GM12891 (cell line): Measurements from ENCODE around the gene FRMPD4.

Experiments
- DNase-seq: peaks from one replicate; pipeline ENCODE4 v3.0.0; 2011; ENCODE audit warnings: low spot score; ENCODE audit not compliant: insufficient read length
- FAIRE-seq: peaks from 2 replicates; lab custom pipeline; 2011; peaks lifted over from hg19 to GRCh38; lab: Jason Lieb, UNC
- PAX5 ChIP-seq: IDR thresholded peaks from 2 replicates; pipeline ENCODE4 v1.6.1; 2011; ENCODE audit warnings: low read length, moderate library complexity, mild to moderate bottlenecking; ENCODE audit not compliant: insufficient read depth, severe bottlenecking
- POLR2A ChIP-seq: IDR thresholded peaks from 2 replicates; pipeline ENCODE4 v1.6.1; 2011; ENCODE audit warnings: low read depth, low read length, control low read depth
- POLR2AphosphoS5 ChIP-seq: IDR thresholded peaks from 2 replicates; pipeline ENCODE4 v1.6.1; 2011; ENCODE audit warnings: low read depth, low read length, control low read depth
- POU2F2 ChIP-seq: IDR thresholded peaks from 2 replicates; pipeline ENCODE4 v1.6.1; 2011; ENCODE audit warnings: low read depth, mild to moderate bottlenecking, control low read depth, low read length, moderate library complexity
- SPI1 ChIP-seq: IDR thresholded peaks from 2 replicates; pipeline ENCODE4 v1.6.1; 2011; ENCODE audit warnings: low read depth, low read length, control low read depth
- TAF1 ChIP-seq: IDR thresholded peaks from 2 replicates; pipeline ENCODE4 v1.6.1; 2011; ENCODE audit warnings: low read depth, low read length, control low read depth

FRMPD4 gene

DNA sequence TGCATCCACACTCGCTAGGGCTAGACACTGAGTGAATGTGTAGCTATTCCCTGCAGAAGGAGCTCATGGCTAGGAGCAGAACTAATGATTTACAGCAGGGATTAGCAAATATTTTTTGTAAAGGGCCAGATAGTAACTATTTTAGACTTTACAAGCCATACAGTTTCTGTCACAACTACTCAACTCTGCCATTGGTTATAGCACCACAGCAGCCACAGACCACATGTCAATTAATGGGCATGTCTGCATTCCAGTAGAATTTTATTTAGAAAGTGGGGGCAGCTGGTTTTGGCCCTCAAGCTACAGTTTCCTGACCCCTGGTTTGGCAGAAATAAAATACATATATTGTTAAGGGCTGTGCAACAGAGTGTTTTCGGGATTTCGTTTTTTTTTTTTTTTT lies 192.6 kb downstream of the FRMPD4 start:
- DNase-seq (no peak), FAIRE-seq (no peak)
- TF ChIP-seq SPI1 (no peak), POU2F2 (no peak), PAX5 (no peak), POLR2AphosphoS5 (no peak), POLR2A (no peak), TAF1 (no peak)

DNA sequence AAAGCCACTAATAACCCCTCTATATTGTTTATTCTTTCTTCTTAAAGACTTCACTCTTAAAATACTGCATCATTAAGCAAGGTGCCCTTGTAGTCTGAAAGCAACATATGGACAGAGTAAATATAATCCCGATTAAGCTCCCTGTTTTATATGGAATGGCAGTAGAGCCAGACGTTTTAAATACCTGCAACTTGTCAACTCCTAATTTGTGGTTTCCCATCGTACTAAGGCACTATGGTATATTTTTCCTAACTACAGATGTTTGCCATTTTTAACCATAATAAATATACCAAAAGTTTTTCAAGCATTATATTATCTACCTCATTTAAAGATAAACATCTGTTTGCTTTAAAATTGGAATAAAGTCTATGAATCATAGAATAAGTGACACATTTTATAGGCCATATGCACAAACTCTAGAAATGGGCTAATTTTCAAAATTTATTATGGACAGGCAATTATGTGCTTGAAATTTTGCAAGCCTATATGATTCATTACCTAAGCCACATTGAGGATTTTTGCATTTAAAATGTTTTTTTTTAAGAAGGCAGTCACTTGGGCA lies 194.6 kb downstream of the FRMPD4 start:
- no peak for TF ChIP-seq POU2F2
- TF ChIP-seq TAF1, result no peak
- no peak for TF ChIP-seq PAX5
- no peak for TF ChIP-seq POLR2A
- TF ChIP-seq SPI1, result no peak
- TF ChIP-seq POLR2AphosphoS5, result no peak
- FAIRE-seq, result no peak

DNA sequence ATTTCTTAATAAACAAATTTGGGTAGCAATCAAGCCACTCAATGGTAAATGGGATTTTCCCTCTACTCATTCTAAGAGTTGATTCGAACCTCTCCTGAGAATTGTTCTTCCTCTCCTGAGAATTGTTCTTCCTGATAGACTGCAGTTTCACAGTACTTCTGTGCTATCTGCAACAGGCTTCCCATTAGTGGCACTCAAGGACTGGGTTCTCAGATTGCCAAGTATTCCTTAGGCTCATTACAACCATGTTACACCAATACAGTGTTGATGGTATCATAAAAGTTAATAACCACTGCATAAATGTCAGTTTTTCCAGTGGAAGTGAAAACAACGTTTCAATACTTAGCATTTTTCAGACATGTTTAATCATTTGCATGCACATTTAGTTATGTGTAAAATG lies 201.6 kb downstream of the FRMPD4 start:
- TF ChIP-seq POLR2AphosphoS5 (no peak), POU2F2 (no peak), POLR2A (no peak), PAX5 (no peak), SPI1 (no peak), TAF1 (no peak)
- FAIRE-seq, result no peak

More for the DNA sequence above, 194.6 kb downstream of the FRMPD4 start:
- DNase-seq, result no peak

DNA sequence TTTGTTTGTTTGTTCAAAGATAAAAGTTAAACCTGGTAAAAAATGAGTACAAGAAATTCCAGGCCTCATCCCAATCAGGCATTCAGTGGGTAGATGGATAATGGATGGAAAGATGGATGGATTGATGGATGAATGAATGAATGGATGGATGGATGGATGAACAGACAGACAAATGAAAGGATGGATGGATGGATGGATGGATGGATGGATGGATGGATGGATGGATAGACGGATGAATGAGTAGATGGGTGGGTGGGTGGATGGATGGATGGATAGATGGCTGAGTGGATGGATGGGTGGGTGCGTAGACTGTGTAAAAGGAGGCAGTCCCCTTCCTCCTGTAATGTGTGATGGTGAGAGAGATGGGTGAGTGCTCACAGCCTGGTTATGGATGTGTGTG lies 206.7 kb downstream of the FRMPD4 start:
- no peak for FAIRE-seq
- DNase-seq, result no peak
- TF ChIP-seq POLR2AphosphoS5, result no peak
- no peak for TF ChIP-seq TAF1
- TF ChIP-seq POLR2A, result no peak
- TF ChIP-seq POU2F2, result no peak
- no peak for TF ChIP-seq PAX5
- TF ChIP-seq SPI1, result no peak

More for the DNA sequence above, 201.6 kb downstream of the FRMPD4 start:
- DNase-seq, result no peak

DNA sequence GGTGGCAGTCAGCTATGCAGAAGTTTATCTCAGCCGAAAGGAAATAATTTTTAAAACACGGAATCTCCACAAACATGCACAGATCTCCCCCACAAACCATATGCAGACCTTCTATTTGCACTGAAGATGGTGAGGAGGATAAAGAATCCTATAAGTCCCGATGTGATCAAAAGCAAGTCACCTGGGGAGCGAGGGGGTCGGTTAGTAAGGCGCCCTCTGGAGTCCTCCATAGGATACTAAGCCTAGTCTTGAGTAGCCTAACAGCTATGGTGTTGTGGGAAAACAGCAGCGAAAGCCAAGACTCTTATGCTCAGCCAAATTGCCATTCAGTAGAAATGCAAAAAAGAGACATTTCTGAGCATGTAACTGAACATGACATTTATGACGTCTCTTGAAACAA lies 210.9 kb downstream of the FRMPD4 start:
- FAIRE-seq (no peak), DNase-seq (no peak)
- no peak for TF ChIP-seq POLR2AphosphoS5
- TF ChIP-seq TAF1, result no peak
- TF ChIP-seq PAX5, result no peak
- no peak for TF ChIP-seq POU2F2
- no peak for TF ChIP-seq SPI1
- no peak for TF ChIP-seq POLR2A

DNA sequence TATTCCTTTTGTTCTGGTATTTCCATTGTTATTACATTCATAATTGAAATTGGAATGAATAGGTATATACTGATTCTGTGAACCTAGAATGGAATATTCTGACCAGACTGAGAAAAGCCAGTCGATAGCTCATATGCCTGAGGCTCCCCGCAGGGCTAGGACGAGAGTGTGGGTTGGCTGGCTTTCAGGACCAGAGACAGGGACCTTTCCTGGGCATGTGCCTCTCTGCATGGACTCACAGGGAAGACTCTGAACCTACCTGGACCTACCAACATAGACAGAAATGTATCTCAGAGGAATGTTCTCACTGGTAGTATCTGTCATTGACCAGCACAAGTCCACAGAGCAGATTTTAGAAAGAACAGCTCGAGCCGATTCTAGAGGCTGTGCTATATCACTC lies 214.6 kb downstream of the FRMPD4 start:
- no peak for FAIRE-seq
- no peak for TF ChIP-seq PAX5
- no peak for DNase-seq

DNA sequence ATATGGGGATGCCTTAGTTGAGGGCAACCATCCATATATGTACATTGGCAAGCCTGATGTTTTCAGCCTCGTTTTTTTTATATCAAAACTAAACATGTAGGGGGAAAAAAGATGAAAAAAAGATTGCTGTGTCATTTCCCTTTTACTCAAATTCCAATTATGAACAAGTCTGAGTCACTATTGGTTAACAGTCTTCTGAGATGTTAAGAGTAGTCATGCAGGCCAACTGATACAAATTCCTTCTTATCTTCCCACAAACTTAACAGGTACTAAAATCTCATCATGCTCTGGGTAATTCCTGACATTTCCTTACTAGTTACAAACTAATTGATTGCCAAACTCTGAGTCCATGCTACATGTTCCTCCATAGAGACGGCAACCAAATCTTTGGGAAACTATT lies 222.1 kb downstream of the FRMPD4 start:
- FAIRE-seq, result no peak
- no peak for TF ChIP-seq POU2F2
- TF ChIP-seq SPI1, result no peak
- no peak for TF ChIP-seq TAF1
- no peak for TF ChIP-seq POLR2A
- no peak for TF ChIP-seq POLR2AphosphoS5
- DNase-seq, result no peak

DNA sequence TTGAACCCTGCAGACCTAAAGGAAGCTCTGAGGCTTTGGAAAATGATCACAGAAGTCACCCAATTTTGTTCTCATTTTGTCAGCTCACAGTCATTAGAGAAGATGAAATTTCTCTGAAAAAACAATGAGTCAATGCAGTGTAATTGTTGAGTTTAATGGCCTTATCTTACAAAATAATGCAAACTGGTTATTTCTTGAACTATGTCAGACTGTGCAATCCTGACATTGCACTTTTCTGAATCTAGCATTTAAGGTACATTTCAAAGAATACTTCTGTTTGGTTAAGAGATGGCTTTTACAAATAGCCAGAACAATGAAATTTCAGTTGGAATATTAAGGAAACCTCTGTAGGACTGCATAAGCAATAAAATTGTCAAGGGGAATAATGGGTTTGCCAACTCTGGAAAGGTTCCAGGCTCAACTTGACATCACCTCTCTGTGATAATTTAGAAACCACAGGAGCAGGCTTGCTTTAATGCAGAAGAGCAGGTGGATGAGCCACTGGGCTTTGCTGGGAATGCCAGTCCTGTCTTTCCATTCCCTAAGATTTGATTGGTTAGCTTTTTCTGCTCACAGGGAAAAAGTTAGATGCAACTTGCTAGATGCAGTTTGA lies 222.8 kb downstream of the FRMPD4 start:
- no peak for DNase-seq

DNA sequence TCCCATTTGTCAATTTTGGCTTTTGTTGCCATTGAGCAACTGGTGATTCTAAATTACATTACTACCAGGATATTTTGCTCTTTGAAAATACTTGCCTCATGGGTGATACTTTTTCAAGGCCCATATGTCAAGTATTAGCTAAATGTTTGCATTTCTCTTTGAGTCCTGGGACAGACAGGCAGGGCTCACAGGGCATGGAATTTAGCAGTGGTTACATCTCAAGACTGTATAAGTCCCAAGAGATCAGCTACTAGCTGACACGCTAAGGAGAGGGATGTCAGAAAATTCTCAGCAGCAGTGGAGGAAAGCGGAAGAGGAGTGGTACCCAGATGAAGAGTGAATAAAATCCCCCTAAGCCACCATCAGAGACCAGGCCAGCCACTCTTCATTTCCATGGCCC lies 224.9 kb downstream of the FRMPD4 start:
- DNase-seq, result no peak
- no peak for TF ChIP-seq SPI1
- TF ChIP-seq POLR2AphosphoS5, result no peak
- TF ChIP-seq POU2F2, result no peak
- no peak for TF ChIP-seq TAF1
- TF ChIP-seq PAX5, result no peak
- TF ChIP-seq POLR2A, result no peak

More for the DNA sequence above, 222.8 kb downstream of the FRMPD4 start:
- no peak for TF ChIP-seq TAF1
- FAIRE-seq, result no peak

DNA sequence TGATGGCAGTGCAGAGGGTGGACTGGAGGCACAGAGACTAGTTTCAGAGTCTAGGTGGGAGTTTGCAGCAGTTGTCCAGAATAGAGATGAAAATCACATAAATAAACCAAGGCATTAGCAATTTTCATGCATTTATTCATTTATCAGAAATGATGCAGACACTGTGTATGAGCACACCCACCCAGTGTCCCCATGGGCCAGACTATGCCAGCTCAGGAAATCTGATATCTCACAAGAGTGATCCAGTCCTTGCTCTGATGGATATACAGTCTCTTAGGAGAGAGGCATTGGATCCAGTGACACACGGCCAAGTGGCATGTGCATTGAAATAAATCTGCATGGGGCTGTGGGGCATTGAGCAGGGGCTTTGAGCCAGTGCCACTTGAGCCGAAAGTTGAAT lies 228.2 kb downstream of the FRMPD4 start:
- FAIRE-seq (no peak), DNase-seq (no peak)
- TF ChIP-seq POU2F2 (no peak), TAF1 (no peak), PAX5 (no peak)

More for the DNA sequence above, 224.9 kb downstream of the FRMPD4 start:
- FAIRE-seq, result no peak

DNA sequence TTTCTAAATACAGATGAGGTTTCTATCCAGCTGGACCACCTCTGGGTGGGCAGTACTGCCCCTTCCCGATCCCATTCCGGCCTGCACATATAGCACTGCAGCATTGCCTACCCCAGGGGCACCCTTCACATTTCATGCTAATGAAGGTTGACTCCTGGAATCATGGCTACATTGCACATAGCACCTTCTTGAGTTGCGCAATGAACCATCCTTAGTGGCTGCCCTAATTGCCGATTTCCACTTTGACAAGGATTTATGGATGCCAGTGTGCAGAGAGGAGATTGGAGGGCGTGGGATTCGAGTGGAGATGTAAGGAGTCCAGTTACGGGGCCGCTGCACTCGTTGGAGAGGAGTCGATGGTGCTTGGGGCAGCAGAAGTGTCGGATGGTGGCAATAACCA lies 229.0 kb downstream of the FRMPD4 start:
- FAIRE-seq (no peak), DNase-seq (no peak)
- TF ChIP-seq PAX5, result no peak
- TF ChIP-seq POLR2AphosphoS5, result no peak
- no peak for TF ChIP-seq POLR2A
- no peak for TF ChIP-seq TAF1
- TF ChIP-seq SPI1, result no peak
- no peak for TF ChIP-seq POU2F2
